Measurements from ENCODE around the gene ACAD9. TPM values are rescaled to one million over a fixed set of nuclear protein-coding genes. Genes with fewer than 3 reads are reported as not detected.

ACAD9 gene
- total RNA-seq, 4 donors from 2014 or later: 25.6 to 41.6 (median 30.3) TPM

GRCh38 chr3:128932516-128933212, 53.2 kb downstream of the ACAD9 start:
- H3K4me3 ChIP-seq: no peak overlapping the region
- peak; percentile 66 for DNase-seq (ENCODE audit: extremely low spot score)
- peaks cover 0 to 17% (median 0%) of the 10 kb centered on the region in 4 donors for H3K27me3 ChIP-seq
- no peaks in the 10 kb centered on the region for H3K36me3 ChIP-seq
- WGBS: 87% methylated on average over 12 of the region's 12 CpGs
- peaks cover 0 to 8% (median 0%) of the 10 kb centered on the region in 4 donors for H3K9me3 ChIP-seq
- TF ChIP-seq CTCF (IDR thresholded peaks at IDR 0.05) (no peak), POLR2A (IDR thresholded peaks at IDR 0.05; ENCODE audit: low read depth) (no peak), EP300 (IDR thresholded peaks at IDR 0.05) (no peak), POLR2AphosphoS5 (IDR thresholded peaks at IDR 0.05) (no peak)
- H3K4me1 ChIP-seq: no peaks in the 10 kb centered on the region
- no peak overlapping the region for H3K27ac ChIP-seq (replicated peaks in 1 of 4)
- intact Hi-C loops (cut with DNase I): no loop called here

- Histone ChIP-seq H3K9me3 (peaks cover 0 to 8% (median 0%) of the 10 kb centered on the region in 4 donors), H3K4me1 (no peaks in the 10 kb centered on the region), H3K27me3 (peaks cover 0 to 17% (median 0%) of the 10 kb centered on the region in 4 donors), H3K27ac (replicated peaks in 1 of 4) (no peak overlapping the region), H3K4me3 (no peak overlapping the region), H3K36me3 (no peaks in the 10 kb centered on the region)
- DNase-seq (ENCODE audit: extremely low spot score): peak; percentile 88
- TF ChIP-seq POLR2A (IDR thresholded peaks at IDR 0.05; ENCODE audit: low read depth) (no peak), POLR2AphosphoS5 (IDR thresholded peaks at IDR 0.05) (no peak), EP300 (IDR thresholded peaks at IDR 0.05) (no peak), CTCF (IDR thresholded peaks at IDR 0.05) (no peak)
- WGBS: 67% methylated on average over 9 of the region's 9 CpGs
- intact Hi-C loops (cut with DNase I): no loop called here
These were observed 53.9 kb downstream of the ACAD9 start for GRCh38 chr3:128933213-128933921.

GRCh38 chr3:128933922-128934253, 54.5 kb downstream of the ACAD9 start:
- no peak overlapping the region for H3K4me3 ChIP-seq
- H3K27ac ChIP-seq (replicated peaks in 1 of 4): no peak overlapping the region
- H3K27me3 ChIP-seq: peaks cover 0 to 17% (median 0%) of the 10 kb centered on the region in 4 donors
- 92% methylated on average over 2 of the region's 2 CpGs for WGBS
- H3K9me3 ChIP-seq: peaks cover 0 to 8% (median 0%) of the 10 kb centered on the region in 4 donors
- DNase-seq (ENCODE audit: extremely low spot score): peak; percentile 57
- H3K4me1 ChIP-seq: no peaks in the 10 kb centered on the region
- H3K36me3 ChIP-seq: no peaks in the 10 kb centered on the region
- intact Hi-C loops (cut with DNase I): no loop called here
- TF ChIP-seq POLR2AphosphoS5 (IDR thresholded peaks at IDR 0.05): no peak
- TF ChIP-seq POLR2A (IDR thresholded peaks at IDR 0.05; ENCODE audit: low read depth): no peak

- H3K9me3 ChIP-seq: no peaks in the 10 kb centered on the region
- H3K27ac ChIP-seq (replicated peaks in 1 of 4): no peak overlapping the region
- peaks cover 0 to 17% (median 0%) of the 10 kb centered on the region in 4 donors for H3K27me3 ChIP-seq
- no peaks in the 10 kb centered on the region for H3K36me3 ChIP-seq
- H3K4me3 ChIP-seq: no peak overlapping the region
- DNase-seq (ENCODE audit: extremely low spot score): no peak
- WGBS: 68% methylated on average over 2 of the region's 2 CpGs
- TF ChIP-seq POLR2AphosphoS5 (IDR thresholded peaks at IDR 0.05): no peak
- no peak for TF ChIP-seq CTCF (IDR thresholded peaks at IDR 0.05)
- no peak for TF ChIP-seq EP300 (IDR thresholded peaks at IDR 0.05)
- no peaks in the 10 kb centered on the region for H3K4me1 ChIP-seq
- intact Hi-C loops (cut with DNase I): no loop called here
These were observed 56.5 kb downstream of the ACAD9 start for GRCh38 chr3:128935922-128936321.

- H3K36me3 ChIP-seq: no peaks in the 10 kb centered on the region
- H3K4me1 ChIP-seq: no peaks in the 10 kb centered on the region
- intact Hi-C loops (cut with DNase I): no loop called here
- no peak overlapping the region for H3K4me3 ChIP-seq
- peaks cover 0 to 17% (median 0%) of the 10 kb centered on the region in 4 donors for H3K27me3 ChIP-seq
- no peak overlapping the region for H3K27ac ChIP-seq (replicated peaks in 1 of 4)
- WGBS: 64% methylated on average over 4 of the region's 4 CpGs
- no peak for TF ChIP-seq POLR2A (IDR thresholded peaks at IDR 0.05; ENCODE audit: low read depth)
- TF ChIP-seq CTCF (IDR thresholded peaks at IDR 0.05): no peak
- TF ChIP-seq POLR2AphosphoS5 (IDR thresholded peaks at IDR 0.05): no peak
- no peak for TF ChIP-seq EP300 (IDR thresholded peaks at IDR 0.05)
- DNase-seq (ENCODE audit: extremely low spot score): no peak
- no peaks in the 10 kb centered on the region for H3K9me3 ChIP-seq
These were observed 56.9 kb downstream of the ACAD9 start for GRCh38 chr3:128936341-128936740.
